CMK (cell line): Measurements from ENCODE around the gene RXRA.

Experiments
- DNase-seq: peaks from one replicate; pipeline ENCODE4 v3.0.0-alpha.2; 2010; ENCODE audit warnings: low read depth

Gene RXRA

GRCh38 chr9:134474055-134474370, 147.8 kb downstream of the RXRA start:
- DNase-seq, result no peak

GRCh38 chr9:134475011-134475790, 148.9 kb downstream of the RXRA start:
- no peak for DNase-seq

- no peak for DNase-seq
Measured at GRCh38 chr9:134476272-134476941, 150.2 kb downstream of the RXRA start.

DNA sequence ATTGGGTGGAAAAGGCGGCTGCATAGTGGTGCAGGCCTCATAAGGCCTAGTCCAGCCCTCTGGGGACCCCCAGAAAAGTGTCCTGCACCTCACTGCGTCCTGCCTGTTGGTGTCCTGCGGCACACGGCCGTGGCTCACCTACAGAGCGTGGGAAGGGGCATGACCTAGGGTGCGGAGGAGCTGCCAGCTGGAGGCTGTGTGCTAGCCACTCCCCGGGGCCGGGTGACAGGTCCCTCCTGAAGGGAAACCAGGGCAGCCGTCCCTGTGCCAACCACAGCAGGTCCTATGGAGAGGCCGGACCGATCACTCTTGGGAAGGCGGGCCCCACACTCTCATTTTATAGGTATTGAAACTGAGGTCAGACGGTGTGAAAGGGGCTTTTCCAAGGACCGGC, 150.7 kb downstream of the RXRA start:
- no peak for DNase-seq

GRCh38 chr9:134477342-134477925, 151.2 kb downstream of the RXRA start:
- no peak for DNase-seq

DNA sequence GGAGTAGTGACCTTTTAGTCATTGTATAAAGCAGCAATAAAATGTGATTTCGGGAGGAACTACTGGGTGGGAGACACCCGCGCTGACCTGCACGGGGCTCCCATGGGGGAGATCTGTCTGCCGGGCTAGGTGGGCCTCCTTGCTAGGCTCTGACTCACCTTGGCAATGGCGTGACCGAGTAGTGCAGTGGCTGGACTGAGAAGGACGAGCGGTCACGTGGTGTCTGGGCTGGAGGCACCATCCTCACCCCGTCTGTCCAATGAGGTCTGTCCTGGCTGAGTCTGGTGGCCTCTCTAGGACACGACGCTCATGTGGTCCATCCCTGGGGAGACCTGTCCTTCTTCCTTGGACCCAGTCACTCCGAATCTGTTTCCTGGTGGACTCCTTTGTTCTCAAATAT, 151.7 kb downstream of the RXRA start:
- DNase-seq, result no peak

- DNase-seq, result no peak
Measured at GRCh38 chr9:134481762-134482161, 155.5 kb downstream of the RXRA start.

DNA sequence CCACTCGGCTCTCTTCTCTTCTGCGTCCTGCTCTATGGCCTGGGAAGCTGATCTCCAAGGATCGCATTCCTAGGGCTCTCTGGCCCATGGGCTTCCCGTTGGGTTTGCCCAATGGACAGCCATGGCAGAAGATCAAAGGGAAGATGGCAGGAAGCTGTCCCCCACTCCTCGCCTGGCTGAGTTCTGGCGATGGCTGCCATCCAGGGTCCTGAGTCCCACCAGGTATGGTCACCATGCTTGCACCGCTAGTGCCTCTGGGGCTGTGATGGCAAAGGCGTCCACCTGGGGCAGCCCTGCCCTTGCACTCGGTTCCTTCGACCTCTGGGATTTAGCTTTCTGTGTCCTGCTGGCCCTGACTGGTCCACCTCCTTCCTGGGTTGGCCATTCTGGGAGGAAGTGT, 156.0 kb downstream of the RXRA start:
- DNase-seq, result no peak

DNA sequence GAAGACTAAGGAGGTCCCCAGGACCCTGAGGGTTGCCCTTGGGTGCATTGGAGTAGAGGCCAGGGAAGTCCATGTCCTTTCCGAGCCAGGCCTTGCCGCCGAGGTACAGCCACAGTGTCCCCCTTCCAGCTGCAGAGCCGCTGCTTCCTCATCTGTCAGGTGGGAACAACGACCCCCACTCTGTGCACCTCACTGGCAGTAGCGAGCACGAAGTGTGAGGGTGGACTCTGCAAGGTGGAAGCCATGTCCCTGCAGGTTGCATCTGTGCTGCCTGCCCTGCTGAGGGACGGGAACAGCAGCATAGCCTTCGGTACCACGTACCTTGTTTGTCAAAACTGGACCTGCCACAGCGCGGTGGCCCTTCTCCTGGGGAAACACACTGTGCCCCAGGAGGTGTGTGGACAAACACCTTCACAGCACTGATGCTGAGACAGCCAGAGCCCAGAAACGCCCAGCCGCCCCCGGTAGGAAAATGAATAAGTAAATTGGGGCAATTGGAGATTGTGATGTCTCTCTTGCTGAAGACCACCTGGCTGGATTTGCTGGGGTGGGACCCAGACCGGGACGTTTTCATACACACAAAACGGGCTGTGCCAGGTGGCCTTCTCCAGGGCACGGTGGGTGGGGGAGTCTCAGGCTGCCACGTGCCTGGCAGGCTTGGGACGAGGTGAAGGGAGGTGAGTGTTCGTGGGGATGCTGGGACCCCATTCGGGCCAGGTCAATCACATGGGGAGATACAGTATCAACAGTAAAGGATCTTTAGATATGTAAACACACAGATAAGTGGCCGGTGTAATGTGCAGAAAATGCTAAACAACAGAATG, 157.3 kb downstream of the RXRA start:
- DNase-seq, result no peak

DNA sequence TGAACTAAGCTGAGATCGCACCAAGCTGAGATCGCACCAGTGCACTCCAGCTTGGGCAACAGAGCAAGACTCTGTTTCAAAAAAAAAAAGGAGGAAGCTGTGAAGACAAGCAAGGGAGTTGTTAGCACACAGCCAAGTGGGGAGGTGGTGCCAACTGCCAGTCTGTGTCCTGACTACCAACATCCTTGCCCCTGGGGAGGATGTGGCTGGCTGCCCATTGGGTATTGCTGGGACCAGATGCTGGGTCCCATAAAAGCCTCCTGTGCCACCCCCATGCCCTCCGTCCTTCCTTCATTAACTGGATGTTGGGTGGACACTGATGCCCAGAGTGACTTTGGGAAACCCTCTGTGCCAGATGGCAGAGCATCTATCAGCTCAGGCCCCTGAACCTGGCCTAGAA, 158.2 kb downstream of the RXRA start:
- no peak for DNase-seq

DNA sequence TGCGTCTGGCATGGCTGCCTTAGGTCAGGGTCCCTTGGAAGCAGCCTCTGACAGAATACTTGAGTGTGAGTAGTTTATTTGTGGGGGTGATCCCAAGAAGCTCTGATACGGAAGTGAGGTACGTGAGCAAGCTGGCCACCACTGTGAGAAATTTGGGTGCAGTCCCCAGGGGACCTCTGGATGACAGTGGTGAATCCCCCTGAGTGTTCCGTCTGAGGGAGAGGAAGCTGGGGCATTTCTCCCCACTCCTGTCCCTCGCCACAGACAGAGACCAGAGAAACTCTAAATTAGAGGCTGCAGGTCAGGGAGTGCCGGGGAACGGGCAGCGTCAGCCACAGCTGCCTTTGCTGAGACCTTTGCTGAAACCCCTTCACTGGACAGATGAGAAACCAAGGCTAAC, 159.4 kb downstream of the RXRA start:
- DNase-seq, result no peak

DNA sequence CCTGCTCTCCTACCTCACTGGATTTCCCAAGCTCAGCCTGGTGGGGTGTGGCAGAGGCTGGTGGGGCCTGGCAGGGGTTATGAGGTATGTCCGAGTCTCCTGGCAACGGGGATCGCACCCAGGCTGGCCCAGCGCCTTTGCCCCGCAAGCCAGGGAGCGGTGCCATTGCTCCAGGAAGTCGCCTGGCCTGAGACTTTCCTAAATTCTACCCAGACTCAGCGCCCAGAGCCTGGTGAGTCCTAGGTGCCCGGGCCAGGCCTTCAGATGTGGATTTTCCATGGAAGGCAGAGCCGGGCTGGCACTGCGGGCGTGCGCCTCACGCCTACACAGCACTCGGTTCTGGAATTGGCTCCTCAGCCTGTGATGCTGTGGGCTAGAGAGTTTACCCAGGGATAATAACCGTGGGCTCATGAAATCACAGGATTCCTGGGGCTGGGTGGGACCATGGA, 159.9 kb downstream of the RXRA start:
- DNase-seq, result no peak

DNA sequence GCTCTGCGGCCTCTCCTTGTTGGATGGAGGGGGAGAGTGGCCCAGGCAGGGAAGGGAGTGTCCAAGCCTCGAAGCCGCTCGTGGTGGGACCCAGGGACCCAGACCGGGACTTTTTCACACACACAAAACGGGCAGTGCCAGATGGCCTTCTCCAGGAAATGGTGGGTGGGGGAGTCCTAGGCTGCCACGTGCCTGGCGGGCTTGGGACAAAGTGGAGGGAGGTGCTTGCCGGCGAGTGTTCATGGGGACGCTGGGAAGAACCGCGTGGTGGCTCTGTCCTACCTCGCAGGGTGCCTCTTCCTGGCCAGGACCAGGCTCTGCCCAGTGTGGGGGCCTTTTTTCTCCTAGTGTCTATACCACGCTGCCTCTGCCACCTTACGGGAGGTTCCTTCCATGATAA, 160.3 kb downstream of the RXRA start:
- DNase-seq, result no peak
